Adipocyte (in vitro differentiated cells): ENCODE results near the gene HCST.
A peak's percentile ranks its signal among the peaks of the same experiment; 100 is the strongest.
"Not testable (repeated sequence)": the region's sequence is repeated elsewhere in the genome, so short reads cannot be mapped to it uniquely, and the experiment has no call there.

Experiments
- DNase-seq: peaks from one replicate; pipeline ENCODE4 v3.0.0-alpha.2; 2015; ENCODE audit warnings: low read depth
- H3K27me3 ChIP-seq: replicated peaks from 2 replicates; pipeline ENCODE4 v1.7.0; 2013; ENCODE audit warnings: mild to moderate bottlenecking, low read length, moderate library complexity; ENCODE audit not compliant: control insufficient read depth, insufficient read depth
- H3K36me3 ChIP-seq: 2 replicates; pipeline ENCODE4 v1.7.0; 2013; ENCODE audit warnings: low read length, mild to moderate bottlenecking, moderate library complexity; ENCODE audit not compliant: control insufficient read depth, insufficient read depth, severe bottlenecking
- H3K4me1 ChIP-seq: 2 replicates; pipeline ENCODE4 v1.7.0; 2013; ENCODE audit warnings: mild to moderate bottlenecking, low read length, moderate library complexity; ENCODE audit not compliant: control insufficient read depth, insufficient read depth
- H3K4me3 ChIP-seq: 2 replicates; pipeline ENCODE4 v1.7.0; 2013; ENCODE audit warnings: mild to moderate bottlenecking, low read length, moderate library complexity
- H3K9ac ChIP-seq: 2 replicates; pipeline ENCODE4 v1.7.0; 2013; ENCODE audit warnings: mild to moderate bottlenecking, low read length, moderate library complexity
- H3K9me3 ChIP-seq: 2 replicates; pipeline ENCODE4 v1.7.0; 2013; ENCODE audit warnings: mild to moderate bottlenecking, low read length, moderate library complexity; ENCODE audit not compliant: control insufficient read depth

Gene HCST

GRCh38 chr19:35882114-35882832, 20.1 kb upstream of the HCST start:
- peak overlapping the region; percentile 4 for H3K9ac ChIP-seq
- DNase-seq: peak; percentile 89
- no peaks in the 10 kb centered on the region for H3K9me3 ChIP-seq
- H3K27me3 ChIP-seq: peaks cover 5% of the 10 kb centered on the region
- H3K4me1 ChIP-seq: peaks cover 3% of the 10 kb centered on the region
- H3K4me3 ChIP-seq: no peak overlapping the region
- no peaks in the 10 kb centered on the region for H3K36me3 ChIP-seq

DNA sequence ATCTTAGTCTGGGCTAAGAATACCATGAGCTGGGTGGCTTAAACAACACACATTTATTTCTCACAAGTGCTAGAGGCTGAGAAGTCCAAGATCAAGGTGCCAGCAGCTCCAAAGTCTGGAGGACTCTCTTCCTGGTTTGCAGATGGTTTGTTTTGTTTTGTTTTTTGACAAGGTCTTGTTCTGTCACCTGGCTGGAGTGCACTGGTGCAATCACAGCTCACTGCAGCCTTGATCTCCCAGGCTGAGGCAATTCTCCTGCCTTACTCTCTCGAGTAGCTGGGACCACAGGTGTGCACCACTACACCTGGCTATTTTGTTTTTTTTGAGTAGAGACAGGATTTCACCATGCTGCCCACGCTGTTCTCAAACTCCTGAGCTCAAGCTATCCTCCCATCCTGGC, 18.4 kb upstream of the HCST start:
- Histone ChIP-seq H3K9ac (no peak overlapping the region), H3K9me3 (no peaks in the 10 kb centered on the region)

GRCh38 chr19:35885225-35885738, 17.0 kb upstream of the HCST start:
- Histone ChIP-seq H3K9me3 (no peaks in the 10 kb centered on the region), H3K27me3 (no peaks in the 10 kb centered on the region), H3K9ac (no peak overlapping the region), H3K36me3 (peaks cover 26% of the 10 kb centered on the region), H3K4me1 (no peaks in the 10 kb centered on the region), H3K4me3 (no peak overlapping the region)
- no peak for DNase-seq

More for the DNA sequence above, 18.4 kb upstream of the HCST start:
- no peak overlapping the region for H3K4me3 ChIP-seq
- H3K36me3 ChIP-seq: peaks cover 12% of the 10 kb centered on the region
- no peaks in the 10 kb centered on the region for H3K27me3 ChIP-seq
- peaks cover 3% of the 10 kb centered on the region for H3K4me1 ChIP-seq
- DNase-seq: no peak

DNA sequence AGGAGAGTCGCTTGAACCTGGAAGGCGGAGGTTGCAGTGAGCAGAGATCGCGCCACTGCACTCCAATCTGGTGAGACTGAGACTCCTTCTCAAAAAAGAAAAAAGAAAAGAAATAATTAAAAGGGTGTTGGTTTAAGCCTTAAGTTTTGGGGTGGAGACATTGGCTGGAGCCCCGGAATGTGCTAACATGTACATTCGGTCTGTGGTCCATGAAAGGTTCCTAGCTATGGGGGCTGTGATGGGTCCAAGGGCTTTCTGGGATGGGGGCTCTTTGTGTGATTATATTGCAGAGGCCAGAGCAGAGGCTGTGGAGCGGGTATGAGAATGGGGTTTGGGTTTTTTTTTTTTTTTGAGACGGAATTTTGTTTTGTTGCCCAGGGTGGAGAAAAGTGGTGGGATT, 16.4 kb upstream of the HCST start:
- Histone ChIP-seq H3K4me3 (no peak overlapping the region), H3K27me3 (no peaks in the 10 kb centered on the region), H3K36me3 (peaks cover 28% of the 10 kb centered on the region), H3K9ac (no peak overlapping the region), H3K9me3 (no peaks in the 10 kb centered on the region), H3K4me1 (no peaks in the 10 kb centered on the region)
- DNase-seq: no peak

DNA sequence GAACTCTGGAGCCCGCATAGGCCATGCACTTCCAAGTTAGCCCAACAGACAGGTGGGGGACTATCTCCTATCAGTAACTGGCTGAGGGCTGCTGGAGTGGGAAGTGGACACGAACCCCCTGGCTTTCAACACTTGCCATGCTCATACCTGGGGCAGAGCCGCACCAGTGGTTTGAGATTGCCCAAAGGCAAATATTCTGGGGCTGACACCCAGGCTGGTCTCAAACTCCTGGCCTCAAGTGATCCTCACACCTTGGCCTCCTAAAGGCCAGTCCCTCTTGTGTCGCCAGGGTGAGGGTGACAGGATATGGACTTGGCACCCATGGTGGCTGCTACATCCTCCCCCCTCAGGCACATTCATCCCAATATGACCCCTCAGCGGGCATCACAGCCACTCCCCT, 15.1 kb upstream of the HCST start:
- Histone ChIP-seq H3K27me3 (no peaks in the 10 kb centered on the region), H3K4me1 (no peaks in the 10 kb centered on the region), H3K36me3 (peaks cover 28% of the 10 kb centered on the region), H3K9me3 (no peaks in the 10 kb centered on the region), H3K4me3 (no peak overlapping the region), H3K9ac (no peak overlapping the region)
- no peak for DNase-seq

DNA sequence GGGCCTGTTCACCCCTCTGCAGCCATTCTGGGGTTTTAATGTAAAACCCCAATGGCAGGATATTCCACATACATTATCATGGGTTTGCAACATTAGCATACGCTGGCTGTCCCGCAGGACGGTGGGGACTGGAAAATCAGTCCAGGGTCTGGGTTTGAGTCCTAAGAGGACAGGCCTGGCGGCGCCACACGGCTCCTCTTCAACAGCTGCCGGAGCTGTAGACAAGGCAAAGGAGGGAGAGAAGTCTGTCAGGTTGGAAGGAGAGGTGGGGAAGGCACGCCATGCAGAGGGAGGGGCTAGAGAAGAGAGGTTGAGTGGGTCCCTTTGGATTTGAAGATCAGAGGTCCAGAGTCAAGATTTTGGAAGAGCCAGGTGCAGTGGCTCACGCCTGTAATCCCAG, 13.9 kb upstream of the HCST start:
- DNase-seq: no peak
- Histone ChIP-seq H3K9ac (no peak overlapping the region), H3K9me3 (no peaks in the 10 kb centered on the region), H3K4me3 (no peak overlapping the region), H3K27me3 (no peaks in the 10 kb centered on the region), H3K4me1 (no peaks in the 10 kb centered on the region), H3K36me3 (peaks cover 38% of the 10 kb centered on the region)

DNA sequence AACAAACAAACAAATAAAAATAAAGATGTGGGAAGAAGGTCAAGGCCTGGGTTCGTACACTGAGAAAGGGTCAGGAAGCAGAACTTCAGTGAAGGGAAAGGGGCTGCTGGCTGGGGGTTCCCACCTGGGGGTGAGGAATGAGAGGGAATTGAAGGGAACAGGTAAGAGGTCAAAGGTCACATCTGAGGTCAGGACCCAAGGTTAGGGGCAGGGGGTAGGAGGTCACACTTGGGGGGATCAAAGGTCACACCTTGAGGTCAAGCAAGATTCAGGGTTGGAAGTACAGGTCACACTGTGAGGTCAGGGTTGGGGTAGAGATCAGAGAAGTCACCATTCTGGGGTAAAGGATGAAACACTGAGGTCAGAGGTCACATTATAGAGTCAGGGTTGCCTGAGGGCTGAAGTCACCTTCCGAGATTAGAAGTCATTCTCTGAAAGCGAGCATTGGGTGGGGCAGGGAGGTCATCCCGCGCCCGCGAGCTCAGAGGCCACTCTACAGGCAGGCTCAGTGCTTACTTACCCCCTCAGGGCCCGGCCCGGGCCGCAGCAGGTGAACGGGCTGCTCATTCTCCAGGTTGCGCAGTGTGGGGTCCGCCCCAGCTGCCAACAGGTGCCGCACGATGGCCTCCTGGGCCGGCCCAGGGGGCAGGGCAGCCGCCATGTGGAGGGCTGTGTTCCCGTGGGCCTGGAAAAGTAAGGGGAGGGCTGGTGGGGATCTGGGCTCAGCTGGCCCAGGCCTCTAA, 12.8 kb upstream of the HCST start:
- H3K9me3 ChIP-seq: no peaks in the 10 kb centered on the region
- no peaks in the 10 kb centered on the region for H3K27me3 ChIP-seq
- no peaks in the 10 kb centered on the region for H3K4me1 ChIP-seq
- H3K4me3 ChIP-seq: no peak overlapping the region
- DNase-seq: no peak
- peaks cover 43% of the 10 kb centered on the region for H3K36me3 ChIP-seq
- H3K9ac ChIP-seq: no peak overlapping the region

GRCh38 chr19:35890113-35890650, 12.1 kb upstream of the HCST start:
- H3K9me3 ChIP-seq: no peaks in the 10 kb centered on the region
- no peaks in the 10 kb centered on the region for H3K4me1 ChIP-seq
- H3K27me3 ChIP-seq: no peaks in the 10 kb centered on the region
- H3K36me3 ChIP-seq: peaks cover 47% of the 10 kb centered on the region
- no peak overlapping the region for H3K9ac ChIP-seq
- no peak for DNase-seq
- H3K4me3 ChIP-seq: no peak overlapping the region

DNA sequence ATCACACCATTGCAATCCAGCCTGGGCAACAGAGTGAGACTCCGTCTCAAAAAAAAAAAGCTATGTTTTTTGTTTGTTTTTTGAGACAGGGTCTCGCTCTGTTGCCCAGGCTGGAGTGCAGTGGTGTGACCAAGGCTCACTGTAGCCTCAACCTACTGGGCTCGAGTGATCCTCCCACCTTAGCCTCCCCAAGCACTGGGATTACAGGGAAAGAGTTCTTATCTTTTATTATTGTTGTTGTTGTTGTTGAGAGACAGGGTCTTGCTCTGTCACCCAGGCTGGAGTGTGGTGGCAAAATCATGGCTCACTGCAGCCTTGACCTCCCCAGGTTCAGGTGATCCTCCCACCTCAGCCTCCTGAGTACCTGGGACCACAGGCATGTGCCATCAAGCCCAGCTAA, 10.5 kb upstream of the HCST start:
- peaks cover 62% of the 10 kb centered on the region for H3K36me3 ChIP-seq
- not testable (repeated sequence) for H3K27me3 ChIP-seq, DNase-seq, H3K9me3 ChIP-seq, H3K9ac ChIP-seq, H3K4me1 ChIP-seq, H3K4me3 ChIP-seq

DNA sequence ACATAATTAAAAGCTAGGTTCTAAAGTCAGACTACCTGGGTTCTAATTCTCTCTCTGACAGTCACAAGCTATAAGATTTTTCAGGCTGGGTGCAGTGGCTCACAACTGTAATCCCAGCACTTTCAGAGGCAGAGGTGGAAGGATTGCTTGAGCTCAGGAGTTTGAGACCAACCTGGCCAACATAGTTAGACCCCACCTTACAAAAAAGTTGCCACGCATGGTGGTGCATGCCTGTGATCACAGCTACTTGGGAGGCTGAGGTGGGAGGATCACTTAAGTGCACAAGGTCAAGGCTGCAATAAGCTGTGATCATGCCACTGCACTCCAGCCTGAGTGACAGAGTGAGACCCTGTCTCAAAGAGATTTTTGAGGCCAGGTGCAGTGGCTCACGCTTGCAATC, 8.0 kb upstream of the HCST start:
- peaks cover 51% of the 10 kb centered on the region for H3K36me3 ChIP-seq
- H3K27me3 ChIP-seq: no peaks in the 10 kb centered on the region
- no peak for DNase-seq
- H3K4me1 ChIP-seq: peaks cover 8% of the 10 kb centered on the region
- H3K9ac ChIP-seq: no peak overlapping the region
- no peaks in the 10 kb centered on the region for H3K9me3 ChIP-seq
- H3K4me3 ChIP-seq: no peak overlapping the region

DNA sequence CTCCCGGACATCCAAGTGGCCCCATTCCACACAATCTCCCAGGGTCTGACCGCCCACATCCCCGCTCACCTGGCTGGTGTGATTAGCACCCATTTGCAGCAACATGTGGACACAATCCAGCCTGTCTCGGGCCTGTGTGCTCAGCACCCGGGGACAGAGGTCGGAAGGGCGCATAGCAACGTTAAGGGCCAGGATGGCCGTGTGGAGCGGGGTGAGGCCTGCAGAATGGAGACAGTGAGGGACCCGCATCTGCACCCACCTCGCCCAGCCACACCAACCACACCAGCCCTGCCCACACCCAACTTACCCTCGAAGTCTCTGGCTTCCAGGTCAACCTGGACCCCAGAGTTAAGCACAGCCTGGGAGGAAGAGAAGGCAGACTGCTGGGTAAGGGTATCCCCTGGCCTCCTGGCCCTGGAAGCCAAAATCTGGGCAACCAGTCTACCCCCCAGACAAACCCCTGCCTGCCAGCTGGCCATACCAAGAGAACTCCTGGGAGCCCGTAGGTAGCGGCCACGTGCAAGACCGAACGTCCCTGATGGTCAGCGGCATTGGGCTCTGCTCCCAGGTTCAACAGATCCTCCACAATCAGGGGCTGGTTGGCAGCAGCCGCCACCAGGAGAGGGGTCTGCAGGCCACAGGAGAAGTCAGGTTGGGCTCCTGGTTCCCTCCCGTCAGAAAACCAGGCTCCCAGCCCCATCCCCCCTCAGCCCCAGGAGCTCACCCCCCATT, 6.3 kb upstream of the HCST start:
- no peaks in the 10 kb centered on the region for H3K27me3 ChIP-seq
- peaks cover 11% of the 10 kb centered on the region for H3K4me1 ChIP-seq
- DNase-seq: no peak
- H3K4me3 ChIP-seq: no peak overlapping the region
- H3K9ac ChIP-seq: no peak overlapping the region
- H3K9me3 ChIP-seq: no peaks in the 10 kb centered on the region
- H3K36me3 ChIP-seq: peaks cover 40% of the 10 kb centered on the region
